GM12875 (cell line): ENCODE results near the gene GIMAP8.
A peak's percentile ranks its signal among the peaks of the same experiment; 100 is the strongest.

Source experiments
- H3K4me3 ChIP-seq: one replicate; pipeline ENCODE4 v1.5.1; 2011; ENCODE audit warnings: low read depth, low read length, control low read depth
- TF ChIP-seq, protein P1 (sequence below): IDR thresholded peaks from 2 replicates; pipeline ENCODE4 v1.5.1; 2011; ENCODE audit warnings: low read depth, mild to moderate bottlenecking, control low read depth, inconsistent platforms, low read length, moderate library complexity, borderline replicate concordance; ENCODE audit not compliant: insufficient read depth

Gene GIMAP8

DNA sequence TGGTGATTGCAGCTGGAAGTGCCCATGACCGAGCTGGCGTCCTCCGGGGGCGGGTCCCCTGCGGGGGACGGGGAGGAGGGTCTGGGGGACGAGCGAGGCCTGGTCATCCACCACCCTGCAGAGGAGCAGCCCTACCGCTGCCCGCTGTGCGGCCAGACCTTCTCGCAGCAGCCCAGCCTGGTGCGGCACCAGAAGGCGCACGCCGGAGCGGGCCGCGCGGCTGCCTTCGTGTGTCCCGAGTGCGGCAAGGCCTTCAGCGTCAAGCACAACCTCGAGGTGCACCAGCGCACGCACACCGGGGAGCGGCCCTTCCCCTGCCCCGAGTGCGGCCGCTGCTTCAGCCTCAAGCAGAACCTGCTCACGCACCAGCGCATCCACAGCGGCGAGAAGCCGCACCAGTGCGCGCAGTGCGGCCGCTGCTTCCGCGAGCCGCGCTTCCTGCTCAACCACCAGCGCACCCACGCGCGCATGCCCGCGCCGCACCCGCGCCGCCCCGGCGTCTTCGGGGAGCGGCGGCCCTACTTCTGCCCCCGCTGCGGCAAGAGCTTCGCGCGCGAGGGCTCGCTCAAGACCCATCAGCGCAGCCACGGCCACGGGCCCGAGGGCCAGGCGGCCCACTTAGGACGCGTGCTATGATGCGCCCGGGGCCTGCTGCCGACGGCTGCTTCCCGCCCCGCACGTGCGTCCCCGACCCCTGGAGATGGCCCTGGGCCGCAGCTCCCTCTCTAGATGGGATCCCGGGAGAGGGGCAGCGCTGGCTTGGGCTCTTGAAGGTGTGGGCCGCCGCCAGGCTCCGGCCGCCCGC is 42.6 kb upstream of the GIMAP8 start:
- TF ChIP-seq, protein P1, sequence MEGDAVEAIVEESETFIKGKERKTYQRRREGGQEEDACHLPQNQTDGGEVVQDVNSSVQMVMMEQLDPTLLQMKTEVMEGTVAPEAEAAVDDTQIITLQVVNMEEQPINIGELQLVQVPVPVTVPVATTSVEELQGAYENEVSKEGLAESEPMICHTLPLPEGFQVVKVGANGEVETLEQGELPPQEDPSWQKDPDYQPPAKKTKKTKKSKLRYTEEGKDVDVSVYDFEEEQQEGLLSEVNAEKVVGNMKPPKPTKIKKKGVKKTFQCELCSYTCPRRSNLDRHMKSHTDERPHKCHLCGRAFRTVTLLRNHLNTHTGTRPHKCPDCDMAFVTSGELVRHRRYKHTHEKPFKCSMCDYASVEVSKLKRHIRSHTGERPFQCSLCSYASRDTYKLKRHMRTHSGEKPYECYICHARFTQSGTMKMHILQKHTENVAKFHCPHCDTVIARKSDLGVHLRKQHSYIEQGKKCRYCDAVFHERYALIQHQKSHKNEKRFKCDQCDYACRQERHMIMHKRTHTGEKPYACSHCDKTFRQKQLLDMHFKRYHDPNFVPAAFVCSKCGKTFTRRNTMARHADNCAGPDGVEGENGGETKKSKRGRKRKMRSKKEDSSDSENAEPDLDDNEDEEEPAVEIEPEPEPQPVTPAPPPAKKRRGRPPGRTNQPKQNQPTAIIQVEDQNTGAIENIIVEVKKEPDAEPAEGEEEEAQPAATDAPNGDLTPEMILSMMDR, result no peak
- H3K4me3 ChIP-seq, result peak overlapping the region; percentile 30

DNA sequence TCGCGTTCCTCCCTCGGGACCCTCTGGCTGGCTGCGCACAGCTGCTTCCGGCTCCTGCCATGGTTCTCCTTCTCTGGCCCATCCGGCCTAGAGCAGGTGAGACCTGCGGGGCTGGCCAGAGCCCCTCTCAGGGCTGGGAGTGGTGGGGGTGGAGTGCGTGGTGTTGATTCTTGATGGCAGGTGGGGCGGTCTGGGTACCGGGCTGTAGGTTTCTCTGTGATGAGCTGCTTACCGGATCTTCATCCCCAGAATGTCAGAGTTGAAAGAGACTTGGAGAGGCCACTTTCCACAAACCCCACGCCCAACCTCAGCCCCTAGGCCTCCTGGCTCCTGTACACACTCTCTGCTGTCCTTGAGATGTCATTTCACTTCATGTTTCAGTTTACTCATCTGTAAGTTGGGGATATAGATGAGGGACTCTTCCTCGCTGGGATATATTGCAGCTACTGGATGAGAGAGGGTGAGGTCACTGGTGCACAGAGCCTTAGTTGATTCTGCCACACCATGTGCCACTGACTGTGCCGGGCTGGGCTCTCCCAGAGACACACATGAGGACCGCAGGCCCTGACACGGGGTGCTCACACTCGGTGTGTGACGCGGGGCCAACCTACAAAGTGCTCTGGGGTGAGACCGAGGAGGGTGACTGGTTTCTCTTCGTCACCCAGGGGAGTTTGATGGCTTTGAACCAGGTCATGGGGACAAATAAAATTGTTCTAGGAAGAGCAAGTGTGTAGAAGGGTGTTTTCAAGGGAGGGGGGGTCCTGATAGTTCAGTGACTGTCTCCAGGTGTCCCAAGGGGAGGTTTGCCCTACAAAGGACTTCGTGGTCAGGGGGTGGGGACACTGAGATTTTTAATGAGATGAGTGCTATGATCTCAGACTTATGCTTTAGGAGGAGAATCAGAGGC is 41.8 kb upstream of the GIMAP8 start:
- H3K4me3 ChIP-seq, result peak overlapping the region; percentile 30
- TF ChIP-seq, protein P1, result no peak

DNA sequence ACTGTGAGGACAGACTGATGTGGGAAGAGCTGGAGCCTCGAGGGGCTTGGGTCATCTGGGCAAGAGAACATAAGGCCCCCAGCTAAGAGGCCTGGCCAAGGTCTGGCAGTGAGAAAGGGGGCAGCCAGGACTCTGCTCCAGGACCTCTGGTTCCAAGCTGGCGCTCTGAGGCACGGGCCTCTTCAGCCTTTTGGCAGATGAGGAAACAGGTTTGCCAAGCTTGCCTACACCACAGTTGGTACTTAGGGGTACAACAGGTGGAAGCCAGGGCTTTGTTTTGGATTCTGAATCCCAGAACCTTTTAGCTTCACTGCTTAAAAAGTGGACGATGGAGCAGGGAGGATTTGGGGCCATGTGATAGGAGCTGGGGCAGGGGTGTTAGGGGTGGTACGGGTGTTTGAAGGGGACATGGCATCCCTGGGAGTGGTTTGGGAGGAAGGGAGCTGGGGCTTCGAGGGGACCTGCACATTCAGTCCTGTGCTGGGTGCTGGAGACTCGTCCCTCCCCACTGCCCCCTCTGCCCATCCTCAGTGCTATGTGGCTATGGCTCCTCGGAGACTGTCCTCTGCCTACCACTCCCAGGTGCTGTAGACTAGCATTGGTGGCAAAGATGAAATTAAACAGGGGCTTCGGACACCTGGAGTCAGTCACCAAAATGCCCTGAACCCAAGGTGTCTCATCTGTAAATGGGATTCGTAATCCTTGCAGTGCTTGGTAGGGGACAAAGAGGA is 41.0 kb upstream of the GIMAP8 start:
- no peak overlapping the region for H3K4me3 ChIP-seq
- TF ChIP-seq, protein P1, result no peak

DNA sequence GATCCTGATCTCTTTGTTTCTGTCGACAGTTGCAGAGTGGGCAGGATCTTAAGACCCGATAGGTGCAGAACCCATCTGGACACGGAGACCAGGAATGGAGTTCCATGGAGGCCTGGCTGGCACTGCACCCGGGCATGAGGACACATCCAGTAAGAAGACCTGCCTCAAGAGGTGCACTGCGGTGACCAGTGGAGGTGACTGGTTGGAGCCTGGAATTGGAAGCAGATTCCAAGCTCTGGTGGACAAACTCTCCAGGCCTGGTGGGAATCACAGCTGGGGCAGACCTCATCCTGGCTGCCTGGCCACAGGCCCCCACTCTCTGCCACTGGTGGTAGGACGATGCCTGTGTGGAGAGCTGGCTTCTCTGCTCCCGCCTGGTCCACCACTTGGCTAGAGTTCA is 40.3 kb upstream of the GIMAP8 start:
- H3K4me3 ChIP-seq, result no peak overlapping the region
- TF ChIP-seq, protein P1, result no peak

DNA sequence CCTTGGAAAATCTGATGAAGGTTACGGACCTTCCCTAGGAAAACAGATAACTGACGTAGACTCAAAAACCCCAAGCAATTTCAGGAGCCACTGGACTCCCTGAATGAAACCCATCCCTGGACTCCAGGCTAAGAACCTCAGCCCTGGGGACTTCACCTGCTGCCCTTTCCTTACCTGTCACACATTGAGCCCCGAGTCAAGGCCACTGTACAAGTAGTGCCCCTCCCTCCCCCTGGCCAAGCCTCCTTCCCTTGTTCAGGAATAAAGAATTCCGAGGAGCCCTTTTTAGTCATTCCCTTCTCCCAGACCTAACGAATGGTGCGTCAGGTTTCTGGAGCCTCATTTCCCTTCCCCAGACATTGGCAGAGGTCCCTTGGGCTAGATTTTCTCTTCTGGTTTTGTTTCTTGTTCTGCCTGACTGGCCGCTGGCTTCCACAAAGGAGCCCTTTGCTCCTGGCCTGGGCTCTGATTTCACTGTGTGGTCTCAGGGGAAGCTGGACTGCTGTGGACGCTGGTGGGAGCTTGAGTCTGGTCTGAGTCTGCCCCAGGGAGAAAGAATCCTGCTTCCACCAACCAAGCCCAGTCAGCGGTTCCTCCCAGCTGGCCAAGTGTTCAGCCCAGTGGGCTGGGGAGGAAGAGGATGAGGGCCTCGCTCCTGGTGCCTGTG is 39.6 kb upstream of the GIMAP8 start:
- TF ChIP-seq, protein P1, result no peak
- H3K4me3 ChIP-seq, result no peak overlapping the region

DNA sequence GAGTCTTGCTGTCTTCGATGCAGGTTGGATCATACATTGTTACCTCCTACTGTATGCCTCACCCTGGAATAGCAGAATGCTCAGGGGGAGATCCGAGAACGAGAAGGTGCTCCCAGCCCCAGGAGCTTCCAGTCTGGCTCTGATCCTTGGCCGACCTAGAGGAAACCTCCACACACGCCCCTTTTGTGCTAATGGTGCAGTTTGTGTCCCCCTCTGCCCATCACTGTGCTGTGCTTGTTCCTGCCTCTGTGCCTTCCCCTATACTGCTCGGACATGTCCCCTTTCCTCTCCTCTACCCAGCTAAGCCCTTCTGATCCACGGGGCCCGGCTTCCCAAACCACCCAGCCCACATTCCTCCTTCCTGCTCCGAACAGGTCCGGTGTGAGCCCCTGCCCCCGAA is 38.8 kb upstream of the GIMAP8 start:
- TF ChIP-seq, protein P1, result no peak
- H3K4me3 ChIP-seq, result no peak overlapping the region
